ENCODE measurements around the gene RYK.

GRCh38 chr3:134235577-134236076, 15.0 kb downstream of the RYK start:
- TF ChIP-seq, protein P1, sequence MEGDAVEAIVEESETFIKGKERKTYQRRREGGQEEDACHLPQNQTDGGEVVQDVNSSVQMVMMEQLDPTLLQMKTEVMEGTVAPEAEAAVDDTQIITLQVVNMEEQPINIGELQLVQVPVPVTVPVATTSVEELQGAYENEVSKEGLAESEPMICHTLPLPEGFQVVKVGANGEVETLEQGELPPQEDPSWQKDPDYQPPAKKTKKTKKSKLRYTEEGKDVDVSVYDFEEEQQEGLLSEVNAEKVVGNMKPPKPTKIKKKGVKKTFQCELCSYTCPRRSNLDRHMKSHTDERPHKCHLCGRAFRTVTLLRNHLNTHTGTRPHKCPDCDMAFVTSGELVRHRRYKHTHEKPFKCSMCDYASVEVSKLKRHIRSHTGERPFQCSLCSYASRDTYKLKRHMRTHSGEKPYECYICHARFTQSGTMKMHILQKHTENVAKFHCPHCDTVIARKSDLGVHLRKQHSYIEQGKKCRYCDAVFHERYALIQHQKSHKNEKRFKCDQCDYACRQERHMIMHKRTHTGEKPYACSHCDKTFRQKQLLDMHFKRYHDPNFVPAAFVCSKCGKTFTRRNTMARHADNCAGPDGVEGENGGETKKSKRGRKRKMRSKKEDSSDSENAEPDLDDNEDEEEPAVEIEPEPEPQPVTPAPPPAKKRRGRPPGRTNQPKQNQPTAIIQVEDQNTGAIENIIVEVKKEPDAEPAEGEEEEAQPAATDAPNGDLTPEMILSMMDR (IDR thresholded peaks at IDR 0.05): no peak
- TF ChIP-seq POLR2A (IDR thresholded peaks at IDR 0.05): no peak
